ENCODE measurements around the gene MRPL55.

Gene MRPL55

DNA sequence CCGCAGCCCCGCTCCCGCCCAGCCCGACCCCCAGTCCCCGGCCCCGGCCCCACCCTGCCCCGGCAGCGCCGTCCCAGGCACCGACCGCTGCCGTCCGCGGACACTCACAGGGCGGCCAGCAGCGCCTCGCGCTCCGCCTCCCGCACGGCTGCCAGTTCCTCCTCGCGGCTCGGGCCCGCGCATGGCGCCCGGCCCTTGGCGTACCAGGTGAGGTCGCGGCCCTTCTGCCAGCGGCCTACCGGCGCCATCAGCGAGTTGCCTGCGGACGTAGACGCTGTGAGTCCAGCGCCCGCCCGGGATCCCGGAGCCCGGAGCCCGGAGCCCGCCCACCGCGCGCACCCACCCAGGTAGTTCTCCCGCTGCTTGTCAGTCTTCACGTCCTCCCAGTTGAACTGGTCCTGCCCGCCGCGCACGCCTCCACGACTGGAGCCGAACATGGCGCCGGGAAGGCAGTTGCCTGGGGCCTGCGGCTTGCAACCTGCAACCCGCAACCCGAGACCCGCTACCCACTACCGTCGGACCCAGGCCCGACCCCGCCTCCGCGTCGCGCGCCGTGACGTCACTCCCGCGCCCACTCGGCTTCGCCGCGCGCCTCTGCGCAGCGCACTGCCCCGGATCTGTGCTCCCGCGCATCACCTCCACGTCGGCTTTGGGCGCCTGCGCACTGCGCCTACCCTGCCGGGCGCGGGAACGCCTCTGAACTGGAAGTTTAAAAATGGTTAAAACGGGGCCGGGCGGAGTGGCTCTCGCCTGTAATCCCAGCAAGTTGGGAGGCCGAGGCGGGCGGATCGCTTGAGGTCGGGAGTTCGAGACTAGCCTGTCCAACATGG lies 6.1 kb downstream of the MRPL55 start, which contains the start of gene C1orf35:
Gene C1orf35 (minus strand): TSS at position 535 of the 830 bp plus-strand sequence. CDS start 98 bp downstream, at position 437.
- peak; percentile 82 to 91 for DNase-seq (ENCODE audit: extremely low read depth in 1 of 2, low read depth in 1 of 2)

DNA sequence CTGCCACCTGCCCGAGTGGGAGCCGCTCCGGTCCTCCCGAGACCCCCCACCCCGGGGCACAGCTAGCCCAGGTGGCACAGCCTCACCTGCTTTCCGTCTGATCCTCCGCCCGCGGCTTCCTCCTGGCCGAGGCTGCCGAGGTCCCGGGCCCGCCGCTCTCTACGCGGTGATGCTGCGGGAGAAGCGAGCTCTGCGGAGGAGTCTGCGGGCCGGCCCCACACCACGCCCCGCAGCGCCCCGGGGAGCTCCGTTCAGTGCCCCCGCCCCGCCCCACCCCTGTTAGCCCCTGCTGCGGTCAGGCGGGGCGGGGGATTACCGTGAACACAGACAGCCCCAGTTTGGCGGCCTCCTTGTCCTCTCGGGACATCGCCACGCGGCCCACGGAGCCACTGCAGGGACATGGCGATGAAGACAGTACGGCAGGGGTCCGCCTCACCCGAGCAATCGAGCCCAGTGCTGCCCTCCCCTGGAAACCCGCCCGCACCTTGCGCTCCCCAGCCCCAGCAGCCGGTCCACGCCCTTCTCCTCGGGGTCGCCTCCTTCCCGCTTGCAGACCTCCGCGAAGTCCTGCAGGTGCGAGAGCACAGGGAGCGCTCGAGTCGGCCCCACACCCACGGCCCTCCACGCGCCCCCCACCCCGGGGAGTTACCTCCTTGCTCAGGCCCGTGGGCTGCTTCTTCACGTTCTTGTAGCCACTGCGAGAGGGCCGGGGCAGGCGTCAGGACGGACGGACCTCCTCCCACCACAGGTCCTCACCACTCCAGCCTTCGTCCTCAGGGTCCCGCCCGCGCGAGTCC lies 6.9 kb downstream of the MRPL55 start:
- DNase-seq (ENCODE audit: extremely low read depth in 1 of 2, low read depth in 1 of 2), result no peak

DNA sequence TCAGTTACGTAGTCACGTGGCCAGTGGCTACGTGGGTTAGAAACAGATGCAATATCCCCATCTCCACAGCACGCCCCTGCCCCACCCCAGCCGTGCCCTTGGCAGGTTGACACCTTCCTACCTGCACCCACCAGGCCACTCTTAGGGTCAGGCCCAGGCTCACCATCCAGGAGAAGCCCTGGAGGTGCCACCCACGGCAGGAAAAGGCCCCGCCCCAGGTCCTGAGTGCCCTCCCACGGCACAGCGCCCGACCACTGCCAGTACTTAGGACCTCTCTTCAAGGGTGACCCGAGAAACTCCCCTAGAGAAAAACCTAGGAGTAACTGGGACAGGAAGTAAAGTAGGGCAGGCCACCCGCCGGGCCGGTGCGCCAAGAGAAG lies 7.5 kb downstream of the MRPL55 start:
- no peak for DNase-seq (ENCODE audit: extremely low read depth in 1 of 2, low read depth in 1 of 2)

DNA sequence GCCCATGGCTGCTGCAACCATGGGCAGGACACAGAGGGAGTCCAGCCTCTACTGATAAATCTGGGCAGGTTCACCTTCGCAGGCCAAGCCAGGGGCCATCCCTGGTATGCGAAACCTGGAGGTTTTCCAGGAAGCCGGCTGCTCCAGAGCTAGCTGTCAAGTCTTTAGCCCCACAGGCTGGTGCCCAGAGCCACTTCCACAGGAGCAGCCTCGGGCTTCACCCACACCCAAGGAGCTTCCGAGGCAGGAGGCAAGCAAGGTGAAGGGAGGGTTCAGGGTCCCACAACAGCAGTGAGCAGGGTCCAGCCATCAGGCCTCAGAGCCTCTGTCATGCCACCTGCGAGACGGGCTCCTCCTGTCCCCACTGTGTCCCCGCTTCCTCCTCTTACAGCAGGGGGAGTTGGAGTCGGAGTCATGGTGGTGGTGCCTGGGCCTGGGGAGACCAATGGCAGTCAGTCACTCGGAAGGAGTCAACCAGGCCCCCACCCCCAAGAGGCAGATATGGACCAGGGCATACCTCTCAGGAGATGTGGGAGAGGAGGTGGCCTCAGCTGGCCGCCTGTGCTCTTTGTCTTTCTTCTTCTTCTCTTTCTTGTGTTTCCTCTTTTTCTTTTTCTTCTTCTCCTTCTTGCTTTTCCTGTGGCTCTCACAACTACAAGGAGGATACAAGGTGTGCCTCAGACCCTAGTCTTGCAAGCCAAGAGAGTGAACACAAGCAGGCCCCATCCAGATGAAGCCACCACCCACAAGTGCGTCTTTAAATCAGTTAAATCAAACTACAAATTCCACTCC lies 8.1 kb downstream of the MRPL55 start:
- no peak for DNase-seq (ENCODE audit: extremely low read depth in 1 of 2, low read depth in 1 of 2)

DNA sequence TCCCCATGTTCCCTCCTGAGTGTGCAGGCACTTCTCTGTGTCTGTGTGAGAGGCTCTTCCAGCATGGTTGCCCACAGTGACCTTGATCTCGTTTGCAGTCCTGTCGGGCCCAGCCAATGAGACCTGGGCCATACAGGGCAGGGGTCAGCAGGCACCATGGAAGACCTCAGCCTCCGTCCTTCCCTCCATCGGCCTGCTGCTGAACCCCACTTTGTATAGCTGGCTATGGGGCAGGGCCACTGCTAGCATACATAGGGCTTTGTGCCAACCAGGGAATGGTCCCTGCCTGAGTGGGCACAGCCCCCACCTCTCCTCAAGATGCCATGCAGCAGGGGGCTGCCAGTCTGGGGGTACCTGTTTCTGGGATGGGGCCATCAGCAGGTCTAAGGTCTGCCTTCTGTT lies 9.8 kb downstream of the MRPL55 start:
- DNase-seq (ENCODE audit: extremely low read depth in 1 of 2, low read depth in 1 of 2), result no peak

DNA sequence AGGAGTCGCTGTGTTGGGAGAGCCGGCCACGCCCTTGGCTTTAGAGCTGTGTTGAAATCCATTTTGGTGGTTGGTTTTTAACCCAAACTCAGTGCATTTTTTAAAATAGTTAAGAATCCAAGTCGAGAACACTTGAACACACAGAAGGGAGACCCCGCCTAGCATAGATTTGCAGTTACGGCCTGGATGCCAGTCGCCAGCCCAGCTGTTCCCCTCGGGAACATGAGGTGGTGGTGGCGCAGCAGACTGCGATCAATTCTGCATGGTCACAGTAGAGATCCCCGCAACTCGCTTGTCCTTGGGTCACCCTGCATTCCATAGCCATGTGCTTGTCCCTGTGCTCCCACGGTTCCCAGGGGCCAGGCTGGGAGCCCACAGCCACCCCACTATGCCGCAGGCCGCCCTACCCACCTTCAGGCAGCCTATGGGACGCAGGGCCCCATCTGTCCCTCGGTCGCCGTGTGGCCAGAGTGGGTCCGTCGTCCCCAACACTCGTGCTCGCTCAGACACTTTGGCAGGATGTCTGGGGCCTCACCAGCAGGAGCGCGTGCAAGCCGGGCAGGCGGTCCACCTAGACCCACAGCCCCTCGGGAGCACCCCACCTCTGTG lies 10.7 kb downstream of the MRPL55 start:
- DNase-seq (ENCODE audit: extremely low read depth in 1 of 2, low read depth in 1 of 2), result no peak

DNA sequence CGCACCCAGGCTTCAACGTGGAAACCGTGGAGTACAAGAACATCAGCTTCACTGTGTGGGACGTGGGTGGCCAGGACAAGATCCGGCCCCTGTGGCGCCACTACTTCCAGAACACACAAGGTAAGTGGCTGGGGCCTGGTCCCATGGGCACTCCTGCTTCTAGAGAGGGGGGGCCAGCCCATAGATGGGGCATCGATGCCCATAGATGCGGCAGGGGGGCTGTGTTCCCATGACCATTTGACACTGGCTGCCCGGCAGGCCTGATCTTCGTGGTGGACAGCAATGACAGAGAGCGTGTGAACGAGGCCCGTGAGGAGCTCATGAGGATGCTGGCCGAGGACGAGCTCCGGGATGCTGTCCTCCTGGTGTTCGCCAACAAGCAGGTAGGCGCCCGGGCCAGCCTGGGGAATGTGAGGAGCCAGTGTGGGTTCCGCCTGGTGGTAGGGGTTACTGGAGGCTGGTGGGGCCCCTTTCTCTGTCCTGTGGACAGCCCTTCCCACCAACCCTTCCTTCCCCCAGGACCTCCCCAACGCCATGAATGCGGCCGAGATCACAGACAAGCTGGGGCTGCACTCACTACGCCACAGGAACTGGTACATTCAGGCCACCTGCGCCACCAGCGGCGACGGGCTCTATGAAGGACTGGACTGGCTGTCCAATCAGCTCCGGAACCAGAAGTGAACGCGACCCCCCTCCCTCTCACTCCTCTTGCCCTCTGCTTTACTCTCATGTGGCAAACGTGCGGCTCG lies 11.6 kb downstream of the MRPL55 start:
- DNase-seq (ENCODE audit: extremely low read depth in 1 of 2, low read depth in 1 of 2), result no peak

DNA sequence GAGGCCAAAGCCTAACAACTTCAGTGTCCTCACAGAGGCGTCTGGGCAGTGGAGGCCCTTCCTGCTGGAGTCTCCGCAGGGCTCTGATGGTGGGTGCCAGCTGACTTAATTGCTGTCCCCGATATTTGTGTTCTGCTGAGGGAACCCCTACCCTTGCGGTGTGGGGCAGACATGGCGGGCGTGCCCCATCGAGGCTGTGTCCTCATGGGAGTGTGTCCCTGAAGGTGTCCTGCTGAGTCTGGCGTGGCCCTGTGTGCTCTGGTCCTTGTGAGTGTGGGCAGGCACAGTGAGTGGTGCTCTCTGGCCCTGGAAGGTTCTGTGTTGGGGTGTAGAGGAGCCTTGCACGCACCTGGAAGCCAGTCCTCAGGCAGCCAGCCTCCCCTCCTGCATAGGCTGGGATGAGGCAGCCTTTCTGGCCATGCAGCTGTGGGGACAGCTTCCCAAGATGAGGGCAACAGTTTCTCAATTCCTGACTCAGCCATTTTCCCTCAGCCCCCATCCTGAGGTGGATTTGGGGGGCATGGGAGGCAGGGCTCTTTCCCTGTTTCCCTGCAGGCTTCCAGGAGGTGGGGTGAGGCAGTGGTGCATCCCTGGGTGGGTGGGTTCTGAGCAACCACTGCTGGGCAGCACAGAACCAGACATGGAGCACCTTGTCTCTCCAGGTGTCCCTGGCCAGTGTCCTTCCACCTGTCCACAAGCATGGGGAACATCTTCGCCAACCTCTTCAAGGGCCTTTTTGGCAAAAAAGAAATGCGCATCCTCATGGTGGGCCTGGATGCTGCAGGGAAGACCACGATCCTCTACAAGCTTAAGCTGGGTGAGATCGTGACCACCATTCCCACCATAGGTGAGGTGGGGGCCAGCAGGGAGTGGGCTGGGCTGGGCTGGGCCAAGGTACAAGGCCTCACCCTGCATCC lies 12.4 kb downstream of the MRPL55 start:
- DNase-seq (ENCODE audit: extremely low read depth in 1 of 2, low read depth in 1 of 2), result no peak

DNA sequence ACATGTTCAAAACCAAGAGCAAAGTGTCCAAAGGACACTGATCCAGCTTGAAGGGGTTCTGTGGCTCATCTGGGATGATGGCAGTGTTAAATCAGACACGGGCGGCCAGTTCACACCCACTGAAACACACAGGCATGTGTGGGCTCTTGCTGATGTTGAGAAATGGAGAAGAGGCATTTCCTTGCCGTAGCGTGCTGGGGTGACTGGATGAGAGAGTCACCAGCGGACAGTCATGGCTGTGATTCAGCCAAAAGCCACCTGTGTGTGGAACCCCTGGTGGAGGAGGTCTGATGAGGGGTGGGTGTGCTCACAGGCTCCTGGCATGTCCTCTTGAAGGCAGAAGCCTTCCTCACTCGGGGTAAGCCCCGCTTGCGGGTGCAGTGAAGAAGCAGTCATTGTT lies 13.2 kb downstream of the MRPL55 start:
- no peak for DNase-seq (ENCODE audit: extremely low read depth in 1 of 2, low read depth in 1 of 2)

DNA sequence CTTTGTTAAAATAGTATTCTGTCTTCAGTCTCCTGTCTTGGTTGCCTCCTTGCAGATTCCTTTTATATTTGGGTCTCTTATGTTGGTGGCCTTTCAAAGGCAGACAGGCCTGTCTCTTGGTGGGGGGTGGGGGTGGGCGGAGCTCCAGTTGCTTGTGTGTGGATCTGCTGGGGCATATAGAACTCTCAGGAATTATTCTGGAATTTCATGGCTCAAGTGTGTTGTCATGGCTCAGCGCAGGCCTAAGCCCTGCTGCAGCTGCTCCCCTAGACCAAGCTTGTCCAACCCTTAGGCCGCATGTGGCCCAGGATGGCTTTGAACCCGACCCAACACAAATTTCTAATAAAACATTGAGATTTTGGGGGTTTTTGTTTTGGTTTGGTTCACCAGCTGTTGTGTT lies 13.9 kb downstream of the MRPL55 start:
- DNase-seq (ENCODE audit: extremely low read depth in 1 of 2, low read depth in 1 of 2), result no peak

DNA sequence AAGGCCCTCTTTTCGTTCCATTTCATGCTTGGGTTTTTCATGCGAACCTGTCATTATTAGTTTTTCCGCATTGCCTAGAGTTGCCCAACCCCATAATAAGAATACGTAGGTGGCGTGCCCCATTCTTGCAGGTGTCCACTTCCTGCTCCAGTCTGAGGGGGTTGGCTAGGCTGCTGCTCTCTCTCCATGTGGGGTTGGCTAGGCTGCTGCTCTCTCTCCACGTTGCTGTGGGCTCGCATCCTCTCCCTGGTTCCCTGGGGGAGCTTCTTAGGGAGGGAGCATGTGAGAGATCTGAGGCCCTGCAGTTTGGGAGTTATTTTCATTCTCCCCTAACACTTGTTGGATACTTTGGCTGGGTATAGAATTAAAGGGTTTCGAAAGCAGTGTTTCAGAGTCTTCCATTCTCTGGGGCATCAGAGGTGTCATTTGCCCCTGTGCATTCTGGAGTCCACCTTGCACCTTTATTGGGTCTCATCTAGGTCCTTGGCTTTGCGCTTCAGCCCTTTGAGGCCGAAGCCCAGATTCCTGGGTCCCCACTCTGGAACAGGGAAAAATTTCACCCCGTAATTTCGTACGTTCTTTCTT lies 14.6 kb downstream of the MRPL55 start:
- DNase-seq (ENCODE audit: extremely low read depth in 1 of 2, low read depth in 1 of 2), result no peak

DNA sequence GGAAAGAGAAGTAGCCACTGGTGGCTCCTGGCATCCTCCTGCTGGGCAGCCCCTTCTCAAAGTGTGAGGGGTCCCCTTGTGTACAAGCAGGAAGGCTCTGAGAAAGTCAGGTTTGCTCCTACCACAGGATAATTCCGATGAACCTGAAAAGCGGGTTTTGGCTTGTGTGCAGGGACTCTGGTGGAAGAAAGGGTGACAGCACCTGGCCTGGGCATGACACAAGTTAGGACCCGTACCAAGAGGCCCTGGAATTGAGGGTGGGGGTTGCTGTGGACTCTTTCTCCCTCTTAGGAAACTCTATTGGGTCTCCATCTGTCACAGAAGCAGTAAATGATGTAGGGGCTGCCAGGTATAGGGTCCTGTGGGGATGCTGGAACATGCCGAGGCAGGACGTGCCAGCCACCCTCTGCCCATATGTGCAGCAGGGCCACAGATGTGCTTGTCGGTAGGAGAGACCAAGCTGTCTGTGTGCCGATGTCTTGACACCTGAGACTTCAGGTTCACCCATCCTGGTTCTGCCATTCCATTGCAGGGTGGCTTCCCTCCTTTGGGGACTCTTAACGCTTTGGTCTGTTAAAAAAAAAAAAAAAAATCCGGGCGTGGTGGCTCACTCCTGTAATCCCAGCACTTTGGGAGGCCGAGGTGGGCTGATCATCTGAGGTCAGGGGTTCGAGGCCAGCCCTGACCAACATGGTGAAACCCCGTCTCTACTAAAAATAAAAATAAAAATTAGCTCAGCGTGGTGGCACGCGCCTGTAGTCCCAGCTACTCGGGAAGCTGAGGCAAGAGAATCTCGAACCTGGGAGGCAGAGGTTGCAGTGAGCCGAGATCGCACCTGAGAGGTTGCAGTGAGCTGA lies 15.8 kb downstream of the MRPL55 start:
- no peak for DNase-seq (ENCODE audit: extremely low read depth in 1 of 2, low read depth in 1 of 2)

DNA sequence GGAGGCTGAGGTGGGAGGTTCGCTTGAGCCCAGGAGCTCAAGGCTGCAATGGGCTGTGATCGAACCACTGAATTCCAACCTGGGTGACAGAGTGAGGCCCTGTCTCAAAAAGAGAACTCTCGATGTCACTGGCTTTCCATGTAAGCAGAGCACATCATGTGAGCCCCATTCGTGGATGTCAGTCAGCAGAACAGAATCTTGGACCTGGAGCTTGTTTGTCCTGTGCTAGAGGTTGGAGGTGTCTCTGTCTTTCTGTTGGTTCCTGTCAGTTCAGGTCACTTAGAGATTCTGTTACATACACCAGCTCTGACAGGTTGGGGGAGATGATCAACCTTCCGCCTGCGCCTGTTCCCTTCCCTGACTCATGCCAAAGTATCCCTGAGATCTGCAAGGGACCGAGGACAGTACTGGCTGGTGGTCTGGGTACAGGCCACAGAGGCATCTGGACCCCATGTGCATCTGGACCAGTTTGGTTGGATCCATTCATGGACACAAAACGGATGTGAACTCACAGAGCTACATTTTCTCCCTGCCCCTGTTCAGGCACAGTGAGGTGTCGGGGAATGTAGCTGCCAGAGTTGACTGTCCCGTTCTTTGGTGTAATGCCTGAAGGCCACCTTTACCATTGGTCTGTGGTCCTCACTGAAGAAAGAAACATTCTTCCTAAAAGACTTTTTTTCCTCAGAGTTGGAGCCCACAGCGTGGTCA lies 16.6 kb downstream of the MRPL55 start:
- DNase-seq (ENCODE audit: extremely low read depth in 1 of 2, low read depth in 1 of 2), result no peak

DNA sequence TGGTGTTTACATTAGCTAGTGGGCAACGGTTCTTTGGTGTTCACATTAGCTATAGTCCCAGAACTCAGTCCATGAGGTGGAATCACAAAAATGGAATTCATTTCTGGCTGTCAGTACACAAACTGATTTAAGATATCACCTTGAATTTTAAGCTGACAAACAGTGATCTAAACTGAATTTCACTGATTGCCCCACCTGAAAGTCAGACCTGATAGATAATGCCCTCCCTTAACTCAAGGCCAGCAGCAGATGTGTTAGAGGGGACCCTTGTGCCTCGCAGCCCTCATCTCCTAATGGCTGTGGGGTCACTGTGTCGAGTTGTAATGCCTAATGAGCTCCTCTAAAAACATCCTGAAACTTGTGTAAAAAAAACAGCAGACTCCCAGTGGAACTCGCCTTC lies 18.0 kb downstream of the MRPL55 start:
- no peak for DNase-seq (ENCODE audit: extremely low read depth in 1 of 2, low read depth in 1 of 2)

DNA sequence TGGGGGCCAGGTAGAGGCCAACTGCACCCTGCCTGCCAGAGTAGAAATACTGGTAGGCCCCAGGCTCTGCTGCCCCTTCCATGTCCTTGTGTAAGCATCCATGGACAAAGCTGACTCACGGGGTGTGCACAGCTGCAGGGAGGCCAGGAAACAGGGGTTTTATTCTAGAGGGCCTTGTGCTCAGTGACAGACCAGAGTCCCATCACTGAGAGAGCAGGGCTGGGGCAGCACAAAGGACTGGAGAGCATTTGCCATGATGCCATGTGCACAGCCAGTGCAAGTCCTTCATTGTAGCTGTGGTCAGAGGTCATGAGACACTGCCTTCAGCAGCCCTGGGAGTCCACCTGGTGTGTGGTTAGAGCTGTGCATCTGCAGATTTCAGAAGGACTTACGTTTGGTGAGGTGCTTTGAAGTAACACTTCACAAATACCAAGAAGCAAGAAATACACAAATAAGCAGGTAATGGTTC lies 18.5 kb downstream of the MRPL55 start:
- DNase-seq (ENCODE audit: extremely low read depth in 1 of 2, low read depth in 1 of 2), result no peak

DNA sequence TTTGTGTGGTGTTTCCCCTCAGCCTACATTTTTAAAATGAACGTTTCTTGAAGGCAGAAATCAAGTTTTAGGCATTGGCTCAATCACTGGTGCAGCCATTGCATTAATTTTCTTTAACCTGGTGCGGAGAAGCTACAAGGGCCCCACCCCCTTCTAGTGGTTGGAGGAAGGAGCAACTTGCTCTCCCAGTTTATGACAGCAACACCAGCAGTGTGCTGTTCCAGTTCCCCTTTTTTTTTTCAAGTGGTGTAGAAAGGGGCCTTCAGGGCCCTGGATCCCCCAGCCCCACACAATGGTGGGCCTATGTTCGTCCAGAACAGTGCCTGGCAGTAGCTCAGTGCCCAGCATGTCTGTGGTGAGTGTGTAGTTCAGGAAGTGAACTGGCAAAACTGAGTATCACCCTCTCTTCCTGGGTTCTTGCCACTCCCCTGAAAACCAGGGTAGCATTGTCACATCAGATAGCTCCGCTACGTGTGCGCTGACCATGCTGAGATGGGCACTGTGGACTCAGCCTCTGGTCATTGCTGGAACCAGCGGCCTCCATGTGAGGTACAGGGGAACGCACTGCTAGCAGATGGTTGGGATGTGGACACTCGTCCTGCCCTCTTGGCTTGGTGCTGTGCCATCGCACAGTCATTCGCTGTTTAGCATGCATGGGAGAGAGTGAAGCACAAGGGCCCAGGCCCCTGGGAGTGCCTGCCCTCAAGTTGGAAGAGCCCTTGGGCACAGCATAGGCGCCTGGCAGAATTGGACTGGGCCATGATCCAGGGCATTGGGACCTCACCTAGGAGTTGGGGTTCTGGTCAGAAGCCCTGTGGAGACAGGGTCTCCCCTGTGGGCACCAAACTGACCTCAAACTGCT lies 19.3 kb downstream of the MRPL55 start:
- DNase-seq (ENCODE audit: extremely low read depth in 1 of 2, low read depth in 1 of 2), result no peak
